NCI-H1930 (cell line): ENCODE data around the gene TERT.
"Not testable (repeated sequence)": the region's sequence is repeated elsewhere in the genome, so short reads cannot be mapped to it uniquely, and the experiment has no call there.

Source experiments
- DNase-seq, 2 experiments: peaks; one replicate each; lab custom pipeline; 2025; lab: John Stamatoyannopoulos, UW

The TERT gene

DNA sequence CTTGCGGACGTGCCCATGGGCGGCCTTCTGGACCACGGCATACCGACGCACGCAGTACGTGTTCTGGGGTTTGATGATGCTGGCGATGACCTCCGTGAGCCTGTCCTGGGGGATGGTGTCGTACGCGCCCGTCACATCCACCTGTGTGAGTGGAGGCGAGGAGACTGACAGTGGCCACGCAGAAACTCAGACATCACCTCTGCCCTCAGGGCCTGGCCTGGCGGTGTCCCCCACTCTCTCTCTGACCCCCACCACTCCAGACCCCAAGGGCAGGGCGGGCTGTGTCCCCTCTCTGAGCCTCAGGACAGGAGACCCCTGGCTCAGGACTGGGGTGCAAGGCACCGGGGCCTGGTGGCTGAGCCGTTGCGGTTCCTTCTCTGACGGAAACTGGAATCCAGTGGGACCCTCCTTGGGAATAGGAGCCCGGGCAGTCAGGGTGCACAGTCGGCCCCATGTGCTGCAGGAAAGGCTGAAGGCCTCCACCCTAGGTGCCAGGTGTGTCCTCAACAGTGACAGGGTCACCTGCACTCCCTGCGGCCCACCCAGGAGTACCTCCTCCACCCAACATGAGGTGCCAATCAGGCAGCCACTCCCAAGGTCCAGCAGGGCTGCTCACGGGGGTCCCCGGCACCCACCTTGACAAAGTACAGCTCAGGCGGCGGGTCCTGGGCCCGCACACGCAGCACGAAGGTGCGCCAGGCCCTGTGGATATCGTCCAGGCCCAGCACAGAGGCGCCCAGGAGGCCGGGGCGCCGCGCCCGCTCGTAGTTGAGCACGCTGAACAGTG, 16.0 kb downstream of the TERT start:
- no peak for DNase-seq

- DNase-seq, result no peak
Measured at GRCh38 chr5:1278216-1278615, 16.7 kb downstream of the TERT start.

DNA sequence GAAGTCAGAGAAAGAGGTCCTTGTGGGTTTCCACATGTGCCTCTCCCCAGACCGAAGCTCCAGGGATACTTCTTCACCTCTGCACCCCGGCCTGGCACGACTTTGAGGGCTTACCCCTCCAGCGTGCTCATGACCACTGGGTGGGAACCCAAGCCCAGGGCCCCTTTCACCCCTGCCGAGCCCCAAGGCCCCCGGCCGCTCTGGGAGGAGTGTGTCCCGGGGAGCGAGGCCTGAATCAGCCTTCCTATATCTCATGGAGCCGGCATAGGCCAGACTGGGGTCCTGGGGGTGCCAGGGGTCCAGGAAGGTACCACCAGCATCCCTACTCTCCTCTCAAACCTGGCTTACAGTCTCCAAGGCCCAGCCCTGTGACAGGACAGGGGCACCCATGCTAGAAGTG, 17.1 kb downstream of the TERT start:
- DNase-seq, result no peak

GRCh38 chr5:1277331-1277730, 17.5 kb downstream of the TERT start:
- no peak for DNase-seq

- DNase-seq, result no peak
Measured at GRCh38 chr5:1276930-1277329, 17.9 kb downstream of the TERT start.

DNA sequence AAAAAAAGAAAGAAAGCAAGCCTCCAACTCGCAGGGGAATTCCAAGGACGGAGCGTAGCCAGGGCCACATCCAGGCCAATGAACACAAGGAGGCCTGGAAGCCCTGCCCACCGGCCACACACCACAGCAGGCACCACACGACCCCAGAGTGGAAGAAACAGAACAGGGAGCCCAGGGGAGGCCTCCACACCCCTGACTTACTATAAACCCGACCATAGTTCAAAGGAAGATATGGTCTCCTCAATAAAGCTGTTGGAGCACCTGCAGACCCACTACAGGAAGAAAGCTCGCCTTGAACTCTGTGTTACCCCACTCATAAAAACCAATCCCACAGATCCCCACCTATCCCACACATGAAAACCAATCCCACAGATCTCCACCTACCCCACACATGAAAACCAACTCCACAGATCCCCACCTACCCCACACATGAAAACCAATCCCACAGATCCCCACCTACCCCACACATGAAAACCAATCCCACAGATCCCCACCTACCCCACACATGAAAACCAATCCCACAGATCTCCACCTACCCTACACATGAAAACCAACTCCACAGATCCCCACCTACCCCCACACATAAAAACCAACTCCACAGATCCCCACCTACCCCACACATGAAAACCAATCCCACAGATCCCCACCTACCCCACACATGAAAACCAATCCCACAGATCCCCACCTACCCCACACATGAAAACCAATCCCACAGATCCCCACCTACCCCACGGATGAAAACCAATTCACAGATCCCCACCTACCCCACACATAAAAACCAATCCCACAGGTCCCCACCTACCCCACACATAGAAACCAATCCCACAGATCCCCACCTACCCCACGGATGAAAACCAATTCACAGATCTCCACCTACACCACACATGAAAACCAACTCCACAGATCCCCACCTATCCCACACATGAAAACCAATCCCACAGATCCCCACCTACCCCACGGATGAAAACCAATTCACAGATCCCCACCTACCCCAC, 19.2 kb downstream of the TERT start:
- not testable (repeated sequence) for DNase-seq

GRCh38 chr5:1274471-1274870, 20.4 kb downstream of the TERT start:
- DNase-seq, result no peak

- no peak for DNase-seq
Measured at GRCh38 chr5:1273745-1274144, 21.1 kb downstream of the TERT start.

- DNase-seq, result no peak
Measured at GRCh38 chr5:1272201-1272600, 22.7 kb downstream of the TERT start.

- DNase-seq, result no peak
Measured at GRCh38 chr5:1270933-1271914, 23.6 kb downstream of the TERT start.

GRCh38 chr5:1270426-1270825, 24.4 kb downstream of the TERT start:
- no peak for DNase-seq

DNA sequence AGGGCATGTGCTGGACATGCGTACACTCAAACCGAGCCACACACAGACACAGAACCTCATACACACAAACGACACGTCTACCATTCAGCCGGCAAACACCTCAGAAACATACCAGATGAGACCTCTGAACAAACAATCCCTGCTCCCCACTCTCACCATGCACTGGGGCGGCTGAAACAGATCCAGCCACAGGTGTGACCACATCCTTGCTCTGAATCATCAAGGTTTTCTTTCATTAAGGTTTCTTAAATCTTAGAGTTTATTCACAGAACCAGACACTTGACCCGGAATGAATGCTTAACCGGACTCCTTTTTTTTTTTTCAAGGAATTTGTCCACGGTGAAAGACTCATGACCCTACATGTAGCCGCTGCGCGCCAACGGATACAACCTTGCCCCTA, 26.2 kb downstream of the TERT start:
- no peak for DNase-seq

- DNase-seq, result no peak
Measured at GRCh38 chr5:1268056-1268455, 26.8 kb downstream of the TERT start.

- not testable (repeated sequence) for DNase-seq
Measured at GRCh38 chr5:1267464-1267863, 27.4 kb downstream of the TERT start.

GRCh38 chr5:1266791-1267190, 28.1 kb downstream of the TERT start:
- no peak for DNase-seq

GRCh38 chr5:1265461-1266455, 29.1 kb downstream of the TERT start:
- no peak for DNase-seq

DNA sequence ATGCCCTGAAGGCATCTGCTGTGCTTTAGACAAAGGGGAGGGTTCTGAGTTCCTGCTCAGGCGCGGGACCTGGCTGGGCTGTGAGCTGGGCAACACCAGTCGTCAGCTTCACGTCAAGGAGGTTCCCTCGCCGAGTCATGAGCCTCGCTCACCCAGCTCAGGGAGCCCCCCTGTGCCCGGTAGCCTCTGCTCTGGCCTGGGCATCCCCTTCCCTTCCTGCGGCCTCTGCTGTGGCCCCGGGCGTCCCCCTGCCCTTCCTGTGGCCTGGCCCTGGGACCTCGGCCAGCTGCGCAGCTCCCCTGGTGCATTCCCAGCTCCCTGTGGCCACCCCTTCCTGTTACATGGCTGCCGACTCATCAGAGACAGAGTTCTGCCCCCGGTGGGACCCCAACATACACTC, 29.8 kb downstream of the TERT start:
- DNase-seq, result no peak

- DNase-seq, result no peak
Measured at GRCh38 chr5:1264211-1264610, 30.7 kb downstream of the TERT start.

DNA sequence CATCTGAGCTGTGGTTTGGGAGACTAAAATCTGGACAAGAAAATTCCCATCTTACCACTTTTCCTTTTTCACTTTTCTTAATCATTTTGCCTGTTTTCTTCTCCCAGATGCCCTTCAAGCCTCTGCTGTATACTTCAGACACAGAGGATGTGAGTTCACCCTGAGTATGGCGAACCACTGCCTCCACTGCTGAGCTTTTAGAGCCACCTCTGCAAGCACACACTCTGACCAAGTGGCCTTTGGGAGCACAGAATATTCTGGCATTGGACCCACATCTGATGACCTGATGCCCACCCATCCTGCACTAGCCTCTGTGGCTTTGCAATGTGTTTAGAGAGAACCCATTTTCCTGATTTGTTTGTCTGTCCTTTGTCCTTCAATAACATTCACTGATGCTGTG, 32.5 kb downstream of the TERT start:
- peak in 1 of 2 experiments; percentile 32 for DNase-seq

DNA sequence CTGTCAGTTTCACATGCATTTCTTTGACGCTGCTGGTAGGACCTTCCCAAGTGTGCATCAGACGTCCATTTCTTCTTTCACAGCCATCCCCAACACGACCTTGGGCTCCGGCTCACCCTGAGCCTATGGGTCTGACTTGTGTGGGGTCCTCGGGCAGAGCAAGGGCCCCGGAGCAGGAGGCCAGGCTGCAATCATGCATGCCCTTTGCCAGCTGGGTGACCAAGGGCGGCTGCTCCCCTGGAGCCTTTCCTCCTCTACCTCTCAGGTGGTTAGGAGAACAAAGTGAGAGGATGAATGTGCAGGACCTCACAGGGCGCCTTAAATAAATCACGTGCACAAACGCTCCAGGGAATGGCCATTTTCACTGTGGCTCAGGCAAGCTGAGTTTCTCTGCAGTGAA, 33.2 kb downstream of the TERT start:
- no peak for DNase-seq
